ENCODE measurements around the gene RMND5B.

RMND5B gene

GRCh38 chr5:178108446-178108845, 22.4 kb upstream of the RMND5B start:
- TF ChIP-seq, protein P1, sequence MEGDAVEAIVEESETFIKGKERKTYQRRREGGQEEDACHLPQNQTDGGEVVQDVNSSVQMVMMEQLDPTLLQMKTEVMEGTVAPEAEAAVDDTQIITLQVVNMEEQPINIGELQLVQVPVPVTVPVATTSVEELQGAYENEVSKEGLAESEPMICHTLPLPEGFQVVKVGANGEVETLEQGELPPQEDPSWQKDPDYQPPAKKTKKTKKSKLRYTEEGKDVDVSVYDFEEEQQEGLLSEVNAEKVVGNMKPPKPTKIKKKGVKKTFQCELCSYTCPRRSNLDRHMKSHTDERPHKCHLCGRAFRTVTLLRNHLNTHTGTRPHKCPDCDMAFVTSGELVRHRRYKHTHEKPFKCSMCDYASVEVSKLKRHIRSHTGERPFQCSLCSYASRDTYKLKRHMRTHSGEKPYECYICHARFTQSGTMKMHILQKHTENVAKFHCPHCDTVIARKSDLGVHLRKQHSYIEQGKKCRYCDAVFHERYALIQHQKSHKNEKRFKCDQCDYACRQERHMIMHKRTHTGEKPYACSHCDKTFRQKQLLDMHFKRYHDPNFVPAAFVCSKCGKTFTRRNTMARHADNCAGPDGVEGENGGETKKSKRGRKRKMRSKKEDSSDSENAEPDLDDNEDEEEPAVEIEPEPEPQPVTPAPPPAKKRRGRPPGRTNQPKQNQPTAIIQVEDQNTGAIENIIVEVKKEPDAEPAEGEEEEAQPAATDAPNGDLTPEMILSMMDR (IDR thresholded peaks at IDR 0.05) = no peak

DNA sequence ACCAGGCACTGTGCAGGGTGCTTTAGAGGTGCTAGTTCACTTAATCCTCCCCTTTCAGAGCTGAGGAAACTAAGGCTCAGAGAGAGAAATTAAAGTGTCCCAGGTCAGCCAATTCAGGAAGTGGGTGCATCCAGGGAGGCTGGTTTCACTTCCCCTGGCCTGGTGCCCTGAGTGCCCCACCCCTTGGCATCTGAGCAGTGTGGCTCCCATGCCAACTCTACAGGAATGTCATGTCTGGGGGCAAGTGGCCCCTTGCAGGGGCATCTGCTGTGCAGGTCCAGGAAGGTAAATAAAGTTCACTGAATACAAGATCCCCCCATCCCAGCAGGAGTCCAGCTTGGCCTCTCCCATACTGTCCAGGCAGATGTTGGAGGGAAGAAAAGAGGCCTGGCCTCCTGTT, 21.8 kb upstream of the RMND5B start:
- TF ChIP-seq, protein P1 (IDR thresholded peaks at IDR 0.05) = no peak

DNA sequence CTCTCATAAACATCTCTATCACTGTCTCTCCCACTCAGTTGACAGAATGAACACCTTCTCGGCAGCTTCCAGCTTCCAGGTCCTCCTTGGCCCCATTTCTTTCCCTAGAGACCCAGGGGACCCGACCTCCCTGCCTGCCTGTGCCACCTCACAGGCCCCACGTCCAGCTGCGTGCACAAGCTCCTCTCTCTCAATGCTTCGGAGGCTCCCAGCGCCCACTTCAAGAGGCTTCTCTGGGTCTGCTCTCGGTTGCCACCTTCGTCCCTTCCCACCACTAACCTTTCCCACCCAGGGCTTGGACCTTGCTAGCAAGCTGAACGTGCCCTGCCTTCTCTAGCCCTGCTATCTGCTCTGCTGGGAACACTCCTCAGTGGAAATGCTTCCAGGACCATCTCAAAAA, 20.3 kb upstream of the RMND5B start:
- TF ChIP-seq, protein P1 (IDR thresholded peaks at IDR 0.05) = no peak

GRCh38 chr5:178111925-178112324, 18.9 kb upstream of the RMND5B start:
- TF ChIP-seq, protein P1 (IDR thresholded peaks at IDR 0.05) = no peak

DNA sequence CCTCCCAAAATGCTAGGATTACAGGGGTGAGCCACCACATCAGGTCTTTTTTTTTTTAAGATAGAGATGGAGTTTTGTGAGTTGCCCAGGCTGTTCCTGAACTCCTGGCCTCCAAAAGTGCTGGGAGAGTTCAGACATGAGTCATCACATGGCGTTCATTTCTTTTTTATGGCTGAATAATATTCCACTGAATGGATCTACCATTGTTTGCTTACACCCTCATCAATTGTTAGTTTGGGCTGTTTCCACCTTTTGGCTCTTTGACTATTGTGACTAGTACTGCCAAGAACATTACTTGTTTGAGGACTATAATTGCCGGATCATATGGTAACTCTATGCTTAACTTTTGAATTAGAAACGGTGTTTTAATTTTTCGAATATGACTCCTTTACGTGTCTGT, 18.3 kb upstream of the RMND5B start:
- TF ChIP-seq, protein P1 (IDR thresholded peaks at IDR 0.05) = no peak

- TF ChIP-seq, protein P1 (IDR thresholded peaks at IDR 0.05) = peak; percentile 27; the same call in 1 of the 2 replicates
Observed at GRCh38 chr5:178113141-178113787, 17.6 kb upstream of the RMND5B start, which contains the start of gene N4BP3. N4BP3 (plus strand) TSS chr5:178113532; CDS start chr5:178119584, 6,052 bp downstream.

DNA sequence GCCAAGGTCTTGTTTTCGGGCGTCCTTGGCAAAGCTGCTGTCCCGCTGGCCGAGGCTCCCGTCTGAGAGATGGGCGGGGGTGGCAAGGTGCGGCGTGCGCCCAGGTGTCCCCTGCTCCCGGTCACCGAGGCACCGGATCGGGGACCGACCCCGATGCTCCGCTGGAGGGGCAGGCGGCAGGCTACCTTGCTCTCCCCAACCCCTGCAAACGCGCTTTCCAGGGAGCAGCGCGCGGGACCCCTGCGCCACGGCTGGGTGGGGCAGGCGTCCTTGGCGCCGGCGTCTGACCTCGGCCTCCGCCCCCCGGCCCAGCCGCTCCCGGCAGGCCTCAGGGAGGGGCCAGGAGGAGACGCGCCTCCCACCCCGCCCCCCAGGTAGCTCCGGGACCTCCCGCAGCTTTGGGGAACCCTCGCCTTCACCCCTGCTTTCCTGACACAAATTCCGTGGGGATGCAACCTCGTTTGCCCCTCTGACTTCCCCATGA, 16.9 kb upstream of the RMND5B start:
- TF ChIP-seq, protein P1 (IDR thresholded peaks at IDR 0.05) = no peak
